HS-27A (cell line): Measurements from ENCODE around the gene DPF3.

ENCODE experiments used
- DNase-seq: peaks from one replicate; pipeline ENCODE4 v3.0.0-alpha.2; 2012; ENCODE audit warnings: low read depth, missing footprints

Gene DPF3

DNA sequence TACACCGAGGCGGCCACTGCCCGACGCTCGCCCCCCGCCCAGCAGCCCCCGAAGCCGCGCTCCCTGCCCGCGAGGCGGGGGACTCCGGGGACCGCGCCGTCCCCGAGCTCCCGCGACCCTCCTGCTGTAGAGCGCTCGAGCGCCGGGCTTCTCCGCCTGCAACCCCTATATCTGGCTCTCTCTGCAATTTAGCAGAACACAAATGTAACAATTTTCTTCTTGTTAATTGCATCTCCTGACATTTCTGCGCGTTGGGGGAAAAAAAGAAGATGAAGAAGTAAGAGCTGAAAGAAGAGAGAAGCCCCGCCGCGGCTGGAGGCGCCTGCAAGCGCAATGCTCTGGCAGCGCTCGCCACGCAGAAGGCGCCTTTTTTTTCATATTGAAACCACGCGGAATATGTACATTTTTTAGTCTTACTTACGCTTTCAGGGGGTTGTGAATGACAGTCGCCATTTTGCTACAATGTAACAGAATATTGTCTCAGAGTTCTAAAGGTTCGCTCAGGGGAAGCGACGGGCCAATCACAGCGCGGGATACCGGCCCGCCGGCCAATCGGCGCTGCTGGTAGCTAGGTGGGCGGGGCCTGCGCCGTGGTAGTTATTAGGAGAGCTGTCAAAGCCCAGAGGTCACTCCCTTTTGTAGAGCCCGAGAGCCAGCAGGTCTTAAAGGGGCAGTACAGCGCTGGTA lies at the start of gene DPF3:
Gene DPF3 (minus strand): TSS at position 466 of the 687 bp plus-strand sequence. CDS start 13 bp downstream, at position 453.
- peak; percentile 89 for DNase-seq

DNA sequence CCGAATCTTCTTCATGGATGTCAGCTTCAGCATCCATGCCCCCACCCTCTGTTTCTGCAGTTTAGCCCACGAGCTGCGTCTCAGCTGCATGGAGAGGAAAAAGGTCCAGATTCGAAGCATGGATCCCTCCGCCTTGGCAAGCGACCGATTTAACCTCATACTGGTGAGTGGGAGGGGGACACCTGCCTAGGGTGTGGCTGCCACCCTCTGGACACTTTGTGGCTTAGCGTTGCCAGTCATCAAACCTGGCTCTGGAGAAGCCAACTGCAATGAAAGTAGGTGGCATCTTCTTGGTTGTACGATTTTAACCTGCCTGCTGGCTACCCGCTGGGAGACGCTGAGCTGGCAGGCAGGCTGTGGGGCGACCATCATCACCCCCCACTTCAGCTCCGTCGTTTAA lies 49.0 kb upstream of the DPF3 start:
- DNase-seq, result no peak

DNA sequence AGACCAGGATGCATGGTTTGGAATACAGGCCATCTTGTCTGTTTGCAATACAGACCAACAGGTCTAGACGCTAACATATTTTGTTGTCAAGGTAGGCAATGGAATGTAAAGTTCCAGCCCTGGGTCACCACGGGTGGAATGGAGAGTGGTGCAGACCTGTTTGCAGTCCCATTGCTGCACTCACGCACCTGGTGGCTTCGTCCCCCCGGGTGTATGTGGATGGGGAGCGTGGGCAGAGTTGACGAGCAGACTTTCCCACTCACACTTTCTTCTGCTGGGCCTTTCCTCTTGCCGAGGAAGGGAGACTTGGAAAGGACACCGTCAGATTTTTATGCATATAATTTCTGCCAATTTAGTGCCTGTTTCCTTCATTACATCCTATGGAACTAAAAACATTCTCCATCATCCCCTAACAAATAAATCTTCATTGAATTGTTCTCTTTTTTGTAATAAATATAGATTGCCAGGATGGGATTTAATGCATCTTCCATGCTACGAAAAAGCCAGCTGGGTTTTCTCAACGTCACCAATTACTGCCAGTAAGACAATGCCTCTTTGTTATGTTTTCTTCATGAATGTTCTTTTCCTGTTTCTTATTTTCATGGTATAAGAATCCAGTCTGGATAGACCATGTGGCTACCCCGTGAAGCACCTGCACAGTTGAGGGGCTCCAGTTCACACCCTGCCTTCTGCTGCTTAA lies 47.5 kb upstream of the DPF3 start:
- DNase-seq, result no peak

DNA sequence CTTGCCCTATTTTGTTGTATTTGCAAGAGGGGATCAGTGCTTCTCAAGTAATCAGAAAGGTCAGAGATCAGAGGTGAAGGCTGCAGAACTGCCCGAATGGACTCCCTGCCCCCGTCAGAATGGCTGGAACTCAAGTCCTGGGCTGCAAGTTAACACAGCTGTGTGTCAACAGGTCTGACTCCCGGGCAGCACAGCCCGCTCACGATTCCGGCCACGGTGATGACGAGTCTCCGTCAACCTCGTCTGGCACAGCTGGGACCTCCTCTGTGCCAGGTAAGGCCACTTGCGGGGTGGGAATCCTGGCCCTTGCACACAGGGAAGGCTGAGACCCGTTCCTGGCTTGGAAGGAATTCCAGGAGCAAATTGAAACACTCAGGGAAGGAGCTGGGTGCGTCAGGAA lies 45.7 kb upstream of the DPF3 start:
- no peak for DNase-seq

DNA sequence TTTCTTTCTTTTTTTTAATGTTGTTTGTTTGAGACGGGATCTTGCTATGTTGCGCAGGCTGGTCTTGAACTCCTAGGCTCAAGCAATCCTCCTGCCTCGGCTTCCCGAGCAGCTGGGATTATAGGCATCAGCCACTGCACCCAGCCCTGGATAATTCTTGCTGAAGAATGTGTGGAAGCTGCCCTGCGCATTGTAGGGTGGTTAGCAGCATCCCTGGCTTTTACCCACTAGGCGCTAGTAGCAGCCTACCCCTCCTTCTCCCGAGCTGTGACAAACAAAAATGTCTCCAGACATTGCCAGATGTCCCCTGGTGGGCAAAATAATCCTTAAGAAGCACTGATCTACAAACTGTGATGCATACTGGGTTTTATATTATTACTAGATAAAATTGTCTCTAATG lies 39.0 kb upstream of the DPF3 start:
- no peak for DNase-seq

DNA sequence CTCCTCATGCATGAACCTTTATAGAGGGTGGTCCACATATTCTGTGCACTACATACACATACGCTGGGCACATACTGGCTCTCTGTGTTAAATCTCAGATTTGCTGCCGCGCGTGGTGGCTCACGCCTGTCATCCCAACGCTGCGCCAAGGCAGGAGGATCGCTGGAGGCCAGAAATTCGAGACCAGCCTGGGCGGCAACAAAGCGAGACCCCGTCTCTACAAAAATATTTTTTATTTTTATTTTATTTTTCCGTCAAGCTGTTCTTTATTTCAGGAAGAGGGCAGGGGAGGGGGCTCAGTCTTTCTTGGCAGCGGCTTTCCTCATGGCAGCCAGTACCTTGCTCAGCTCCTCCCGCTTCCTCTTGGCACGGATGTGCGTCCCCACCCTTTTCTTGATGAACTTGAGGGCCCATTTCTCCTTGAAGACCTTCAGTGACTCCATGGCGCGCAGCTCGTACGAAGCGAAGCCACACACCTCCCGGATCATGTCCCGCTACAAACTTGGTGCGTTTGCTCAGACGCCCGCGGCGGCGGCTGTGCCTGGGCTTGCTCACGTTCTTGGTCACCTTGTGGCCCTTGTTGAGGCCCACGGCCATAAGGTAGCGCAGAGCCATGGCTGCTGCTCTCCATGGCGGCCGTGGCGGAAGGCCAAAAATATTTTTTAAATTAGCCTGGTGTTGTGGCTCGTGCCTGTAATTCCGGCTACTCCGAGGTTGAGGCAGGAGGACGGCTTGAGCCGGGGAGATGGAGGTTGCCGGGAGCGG lies 35.6 kb upstream of the DPF3 start:
- no peak for DNase-seq

DNA sequence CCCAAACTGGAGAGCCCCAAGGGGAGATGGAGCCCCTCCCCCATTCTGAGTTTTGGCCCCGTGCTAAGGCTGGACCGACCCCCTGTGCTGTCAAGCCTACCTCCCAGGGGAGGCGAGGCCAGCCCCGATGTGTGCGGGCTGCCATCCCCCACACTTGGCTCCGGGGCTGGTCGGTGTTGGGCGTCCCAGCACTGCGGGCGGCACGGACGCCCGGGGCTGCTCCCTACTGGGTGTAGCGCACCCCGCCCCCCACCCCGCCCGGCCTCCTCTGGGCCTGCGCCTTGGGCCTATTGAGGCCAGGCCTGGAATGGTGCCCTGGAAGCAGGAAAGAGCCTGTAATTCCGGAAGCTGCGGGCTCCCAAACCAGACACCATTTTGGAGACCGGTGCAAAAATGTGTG lies 35.0 kb upstream of the DPF3 start:
- DNase-seq, result no peak

DNA sequence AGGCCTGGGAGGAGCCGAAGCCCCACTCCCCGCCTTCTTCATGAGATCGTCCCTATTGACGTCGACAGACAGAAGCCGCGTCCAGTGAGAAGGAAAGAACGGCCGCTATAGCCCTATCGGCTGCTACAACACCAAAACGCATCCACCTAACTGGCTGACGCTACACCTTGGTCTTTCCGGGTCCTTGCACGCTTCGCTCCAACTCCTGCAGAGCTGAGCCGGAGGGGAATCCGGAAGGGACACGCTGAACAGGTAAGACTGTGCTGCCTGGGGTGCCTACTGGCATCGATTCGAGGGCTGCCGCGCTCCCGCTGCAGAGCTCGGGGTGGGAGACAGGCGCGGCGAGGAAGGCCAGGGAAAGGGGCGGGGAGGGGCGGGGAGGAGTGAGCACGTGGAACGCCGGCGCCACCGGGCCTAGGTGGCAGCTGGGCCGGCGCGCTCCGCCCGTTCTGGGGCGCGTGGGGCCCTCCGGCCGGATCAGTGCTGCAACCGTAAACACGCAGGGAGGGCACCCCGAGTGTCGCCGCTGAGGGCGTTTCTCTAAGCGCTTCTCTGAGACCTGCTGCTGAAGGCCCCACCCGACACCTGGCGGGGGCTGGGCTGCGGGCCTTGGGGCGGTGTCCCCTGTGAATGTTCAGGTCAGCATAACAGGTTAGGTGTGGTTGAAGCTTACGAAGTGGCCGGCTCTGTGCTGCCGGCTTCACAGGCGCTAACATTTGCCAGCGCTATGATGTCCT lies 32.6 kb upstream of the DPF3 start, which contains the start of gene DCAF4:
Gene DCAF4 (plus strand): TSS at position 173 of the 737 bp plus-strand sequence. CDS start 11,515 bp downstream, outside the sequence.
- peak; percentile 94 for DNase-seq

DNA sequence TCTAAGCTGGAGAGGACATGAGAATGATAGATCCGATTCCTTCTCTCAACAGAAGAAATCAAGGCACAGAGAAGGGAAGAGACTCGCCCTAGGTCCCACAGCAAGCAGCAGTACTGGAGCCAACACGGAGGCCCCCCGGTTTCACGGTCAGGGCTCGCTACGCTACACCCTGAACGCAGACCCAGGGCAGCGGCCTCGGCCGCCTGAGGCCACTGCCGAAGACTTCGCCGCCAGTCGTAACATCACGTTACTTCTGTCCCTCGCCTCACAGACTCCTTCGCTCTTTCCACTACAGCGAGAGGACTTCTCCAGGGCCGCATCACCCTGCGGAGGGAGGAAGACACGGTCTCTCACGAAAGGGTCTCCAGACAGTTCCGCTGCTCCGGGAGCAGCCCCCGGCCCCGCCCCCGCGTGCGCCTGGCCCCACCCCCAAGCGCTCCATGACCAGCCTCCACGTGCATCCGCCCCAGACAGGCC lies 32.0 kb upstream of the DPF3 start:
- no peak for DNase-seq

DNA sequence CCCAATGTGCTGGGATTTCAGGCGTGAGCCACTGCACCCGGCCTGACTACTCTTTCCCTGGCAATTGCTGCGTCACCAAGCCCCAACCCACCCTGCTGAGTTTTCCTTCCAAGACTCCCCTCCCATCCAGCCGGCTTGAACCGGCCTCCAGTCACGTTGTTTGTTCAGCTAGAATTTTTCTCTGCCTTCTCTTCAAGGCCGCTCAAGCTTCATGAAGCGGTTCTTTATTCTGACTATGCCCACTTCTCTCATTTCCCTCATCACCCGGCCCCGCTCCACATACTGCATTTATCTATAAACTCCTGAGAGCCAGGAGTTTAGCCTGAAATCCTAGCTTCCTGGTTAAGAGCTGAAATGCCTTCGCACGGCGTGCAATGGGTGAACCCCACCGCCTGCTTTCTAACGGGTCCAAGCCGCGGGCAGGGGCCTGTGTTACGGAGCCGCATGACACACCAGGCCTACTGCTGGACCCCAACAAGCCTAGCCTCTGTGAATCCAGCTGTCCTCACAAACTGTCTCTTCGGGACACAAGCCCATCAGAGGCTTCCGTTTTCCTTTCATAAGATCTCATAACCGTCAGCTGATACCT lies 31.4 kb upstream of the DPF3 start:
- no peak for DNase-seq

DNA sequence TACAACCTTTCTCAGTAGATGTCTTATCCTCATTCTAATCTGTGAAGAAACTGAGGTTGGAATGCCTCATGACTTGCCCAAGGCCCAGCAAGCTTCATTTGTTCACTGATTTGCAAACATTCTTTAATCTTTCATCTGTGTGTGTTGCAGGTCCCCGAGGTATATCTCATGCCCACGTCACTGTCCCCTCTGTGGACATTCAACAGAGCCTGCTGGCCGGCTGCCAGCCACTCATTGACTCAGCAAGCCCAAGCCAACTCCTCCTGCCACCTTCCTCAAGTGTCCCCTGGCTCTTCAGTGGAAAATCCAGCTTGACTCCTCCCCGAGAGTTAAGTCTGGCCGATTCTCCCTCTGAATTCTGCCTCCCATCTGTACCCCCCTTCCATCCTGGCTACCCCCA lies 30.4 kb upstream of the DPF3 start:
- DNase-seq, result no peak

DNA sequence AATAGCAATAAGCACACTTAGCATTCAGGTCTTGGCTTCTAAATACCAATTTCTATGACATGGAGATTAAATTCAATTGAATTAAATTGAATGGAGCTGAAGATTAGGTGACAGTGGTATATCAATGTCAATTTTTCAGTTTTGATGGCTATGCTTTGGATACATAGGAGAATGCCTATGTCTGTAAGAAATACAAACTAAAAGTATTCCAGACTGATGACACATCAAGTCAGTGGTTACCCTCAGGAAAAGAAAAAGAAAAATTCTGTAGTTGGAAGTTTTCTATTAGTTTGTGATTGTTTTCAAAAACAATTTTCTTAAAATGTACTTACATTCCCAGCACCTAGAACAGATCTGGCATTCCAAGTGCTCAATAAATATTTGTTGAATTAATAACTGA lies 27.5 kb upstream of the DPF3 start:
- no peak for DNase-seq

DNA sequence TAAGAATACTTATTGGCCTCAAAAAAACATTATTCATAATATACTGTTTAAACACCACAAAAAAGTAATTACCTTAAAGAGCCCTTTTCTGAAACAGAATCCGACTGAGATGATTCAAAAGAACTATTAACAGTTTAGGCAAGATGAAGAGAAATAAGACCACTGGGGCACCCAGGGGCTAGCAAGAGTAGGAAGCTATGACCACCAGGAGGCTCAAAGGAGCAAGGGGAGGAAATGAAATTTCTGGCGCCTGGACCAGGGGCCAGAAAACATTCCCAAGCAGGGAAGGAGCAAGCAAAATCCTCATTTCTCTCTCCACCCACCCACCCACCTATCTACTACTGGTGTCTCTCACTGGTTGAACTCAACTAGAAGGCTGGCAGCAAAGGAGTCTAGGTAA lies 26.1 kb upstream of the DPF3 start:
- no peak for DNase-seq

DNA sequence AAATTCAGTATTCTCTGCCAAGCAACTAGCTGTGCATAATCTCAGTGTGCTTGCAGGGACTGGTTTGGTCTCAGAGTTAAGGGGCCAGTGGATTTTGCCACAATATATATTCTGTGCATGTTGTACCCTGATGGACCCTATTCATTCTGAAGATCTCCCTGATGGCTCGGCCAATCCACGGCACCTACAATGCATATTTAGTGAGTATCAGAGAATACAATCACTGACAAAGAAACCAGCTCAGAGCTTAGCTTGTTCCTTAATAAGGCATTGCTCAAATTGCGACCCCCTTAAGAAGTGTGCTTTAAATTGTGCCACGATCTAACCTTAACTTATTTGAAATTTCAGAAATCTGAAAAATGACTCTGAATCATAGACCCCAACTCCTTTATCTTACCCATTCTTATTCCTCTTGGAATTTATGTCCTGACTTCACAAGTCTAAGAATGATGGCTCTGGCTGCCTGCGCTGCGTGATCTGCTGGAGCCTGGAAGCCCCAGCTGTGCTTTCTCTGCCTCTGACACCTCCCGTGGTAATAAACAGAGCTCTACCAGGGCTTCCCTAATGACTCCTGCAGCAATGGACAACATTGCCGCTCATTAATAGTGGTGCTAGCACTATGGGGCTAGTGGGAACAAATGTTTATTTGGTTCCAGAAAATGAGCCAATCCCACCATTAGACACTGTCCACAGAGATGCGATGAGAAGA lies 23.3 kb upstream of the DPF3 start:
- no peak for DNase-seq

DNA sequence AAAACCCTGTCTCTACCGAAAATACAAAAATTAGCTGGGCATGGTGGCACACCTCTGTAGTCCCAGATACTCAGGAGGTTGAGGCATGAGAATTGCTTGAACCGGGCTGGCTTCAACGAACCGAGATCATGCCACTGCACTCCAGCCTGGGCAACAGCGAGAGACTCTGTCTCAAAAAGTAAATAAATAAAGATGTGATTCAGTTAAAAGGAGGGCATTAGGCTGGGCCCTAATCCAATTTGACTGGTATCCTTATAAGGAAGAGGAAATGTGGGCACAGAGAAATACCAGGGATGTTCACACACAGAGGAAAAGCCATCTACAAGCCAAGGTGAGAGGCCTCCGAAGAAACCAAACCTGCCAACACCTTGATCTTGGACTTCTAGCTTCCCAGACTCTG lies 22.3 kb upstream of the DPF3 start:
- no peak for DNase-seq

DNA sequence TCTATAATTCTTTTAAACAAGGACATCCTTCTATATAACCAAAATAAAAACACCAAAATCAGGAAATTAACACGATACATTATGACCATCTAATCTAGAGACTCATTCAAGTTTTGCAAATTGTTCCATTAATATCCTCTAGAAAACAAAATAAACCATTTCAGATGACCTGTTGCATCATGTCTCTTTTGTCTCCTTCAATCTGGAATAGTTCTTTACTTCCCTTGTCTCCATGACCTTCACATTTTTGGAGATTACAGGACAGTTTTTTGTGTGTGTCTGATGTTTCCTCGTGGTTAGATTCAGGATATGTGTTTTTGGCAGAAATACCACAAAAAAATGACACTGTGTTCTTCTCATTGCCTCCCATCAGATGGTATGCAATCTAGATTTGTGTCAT lies 19.9 kb upstream of the DPF3 start:
- DNase-seq, result no peak

DNA sequence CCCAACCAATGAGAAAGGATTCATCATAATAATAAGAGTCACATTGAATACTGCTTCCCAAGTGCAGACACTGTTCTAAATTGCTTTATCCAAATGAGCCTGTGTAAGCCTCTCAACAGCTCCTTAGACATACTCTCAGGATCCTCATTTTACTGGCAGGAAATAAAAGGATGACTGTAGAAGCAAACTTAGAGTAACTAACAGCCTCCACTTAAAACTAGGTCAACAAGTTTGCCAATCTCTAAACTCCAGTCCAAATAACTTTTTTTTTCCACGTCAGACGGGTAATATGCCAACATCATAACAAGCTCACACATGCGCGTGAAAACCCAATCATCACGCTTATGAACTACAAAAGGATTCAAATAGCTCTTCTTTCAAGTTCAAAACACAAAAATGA lies 15.3 kb upstream of the DPF3 start:
- DNase-seq, result no peak

DNA sequence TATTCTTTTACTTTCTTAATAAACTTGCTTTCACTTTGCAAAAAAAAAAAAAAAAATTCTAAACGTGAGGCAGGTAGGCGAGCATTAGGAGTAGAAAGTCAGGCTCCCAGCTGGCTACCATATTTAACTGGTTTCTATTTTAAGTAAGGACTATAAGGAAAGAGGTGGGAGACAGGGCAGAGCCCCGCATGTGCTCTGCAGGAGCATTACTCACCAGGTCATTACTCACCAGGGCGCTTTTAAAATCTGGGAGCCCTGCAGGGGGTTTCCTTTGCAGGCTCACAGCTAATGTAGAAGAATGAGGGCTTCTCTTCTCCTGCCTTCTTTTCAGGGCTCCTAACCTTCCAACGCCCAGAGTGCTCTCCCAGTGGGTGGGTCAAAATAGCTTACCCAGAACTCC lies 14.0 kb upstream of the DPF3 start:
- DNase-seq, result peak; percentile 41

DNA sequence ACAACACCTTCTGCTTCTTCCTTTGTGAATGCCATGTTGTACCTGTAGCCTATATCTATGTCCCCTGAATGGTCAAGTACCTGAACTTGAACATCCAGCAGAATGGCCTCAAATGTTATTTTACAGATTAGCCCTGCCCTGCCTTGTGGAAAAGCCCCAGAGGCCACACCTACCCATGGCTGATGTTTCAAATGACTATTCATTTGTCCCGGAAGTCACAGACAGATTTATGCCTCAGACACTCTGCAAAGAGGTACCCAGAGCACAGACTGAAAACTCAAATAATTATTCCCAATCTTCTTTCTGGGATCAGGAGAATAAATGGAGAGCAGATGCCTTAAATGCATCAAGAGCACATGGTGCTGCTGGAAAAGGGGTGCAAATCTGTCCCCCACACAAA lies 13.0 kb upstream of the DPF3 start:
- DNase-seq, result no peak

DNA sequence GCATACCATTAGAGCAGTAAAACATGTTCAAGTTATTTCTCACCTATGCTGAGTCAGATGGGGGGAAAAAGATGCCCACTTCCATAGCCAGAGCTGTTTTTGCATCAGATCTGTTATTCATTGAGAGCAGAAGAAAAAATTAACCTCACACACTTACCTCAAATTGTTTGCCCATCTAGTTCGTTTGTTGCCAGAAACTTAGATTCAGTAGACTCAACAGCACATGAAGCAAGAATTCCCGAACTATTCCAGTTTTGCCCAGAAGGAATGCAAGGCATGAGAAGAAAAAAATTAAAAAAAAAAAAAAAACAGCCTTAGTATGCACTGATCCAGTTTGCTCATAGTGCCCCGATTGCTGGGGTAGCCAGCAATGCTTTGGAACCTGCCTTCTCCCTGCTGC lies 12.4 kb upstream of the DPF3 start:
- DNase-seq, result peak; percentile 84
